Measurements from ENCODE around the gene KIF1A.

KIF1A gene

GRCh38 chr2:240819858-240820606, at the start of gene KIF1A:
Gene KIF1A, minus strand, starts transcription at chr2:240820219. Its CDS starts 22,467 bp downstream, at chr2:240797752.
- DNase-seq: peak; percentile 64

GRCh38 chr2:240869109-240869955, 49.3 kb upstream of the KIF1A start:
- no peak for DNase-seq

DNA sequence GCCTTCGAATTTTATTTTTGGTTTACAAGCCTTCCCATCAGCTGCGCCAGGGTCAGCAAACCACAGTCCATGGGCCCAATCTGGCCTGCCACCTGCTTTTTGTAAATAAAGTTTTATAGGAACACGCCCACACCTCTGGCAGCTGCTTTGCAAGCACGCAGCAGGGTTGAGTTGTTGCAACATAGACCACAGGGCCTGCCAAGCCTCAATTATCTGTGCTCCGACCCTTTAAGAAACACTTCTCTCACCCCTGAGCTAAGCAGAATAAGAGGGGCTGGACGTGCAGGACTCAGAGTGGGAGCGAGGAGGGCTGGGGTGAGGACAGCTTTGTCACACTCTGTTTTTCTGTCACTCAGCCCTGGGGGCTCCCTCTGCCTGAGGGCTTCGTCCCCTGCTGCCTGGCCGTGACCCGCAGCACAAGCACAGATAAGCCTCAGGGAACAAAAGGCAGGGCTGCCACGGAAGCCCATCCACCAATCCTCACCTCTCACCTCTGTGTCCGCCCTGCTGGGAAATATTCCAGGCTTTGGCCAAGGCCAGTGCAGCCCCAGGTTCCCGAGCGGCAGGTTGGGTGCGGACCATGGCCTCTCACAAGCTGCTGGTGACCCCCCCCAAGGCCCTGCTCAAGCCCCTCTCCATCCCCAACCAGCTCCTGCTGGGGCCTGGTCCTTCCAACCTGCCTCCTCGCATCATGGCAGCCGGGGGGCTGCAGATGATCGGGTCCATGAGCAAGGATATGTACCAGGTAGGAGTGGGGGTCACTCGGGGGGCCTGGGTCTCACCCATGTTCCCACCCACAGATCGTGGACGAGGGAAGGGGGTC, 48.5 kb upstream of the KIF1A start, which contains the start of gene AGXT:
TSS of gene AGXT (plus strand) at position 539 of the 823 bp plus-strand sequence. CDS start at position 581, 42 bp downstream.
- no peak for DNase-seq

GRCh38 chr2:240865391-240865790, 45.4 kb upstream of the KIF1A start:
- no peak for DNase-seq

DNA sequence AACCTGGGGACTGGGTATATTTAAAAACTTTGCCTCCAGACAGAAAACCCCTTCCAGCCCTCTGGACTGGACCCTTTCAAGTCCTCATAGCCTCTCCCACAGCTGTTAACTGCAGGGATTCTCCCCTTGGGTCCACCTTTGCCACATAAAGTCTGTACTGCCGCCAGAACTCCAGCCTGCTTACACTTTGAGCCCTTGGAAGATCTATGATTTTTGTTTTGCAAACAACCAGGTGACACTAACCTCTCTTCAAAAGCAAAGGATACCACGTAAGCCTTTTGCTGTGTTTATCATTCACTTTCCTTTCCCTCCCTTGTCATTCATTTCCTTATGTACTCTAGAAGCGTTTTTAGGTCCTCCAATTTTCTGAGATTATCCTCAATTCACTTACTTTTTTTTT, 44.5 kb upstream of the KIF1A start:
- no peak for DNase-seq

GRCh38 chr2:240861547-240861946, 41.5 kb upstream of the KIF1A start:
- DNase-seq: no peak

DNA sequence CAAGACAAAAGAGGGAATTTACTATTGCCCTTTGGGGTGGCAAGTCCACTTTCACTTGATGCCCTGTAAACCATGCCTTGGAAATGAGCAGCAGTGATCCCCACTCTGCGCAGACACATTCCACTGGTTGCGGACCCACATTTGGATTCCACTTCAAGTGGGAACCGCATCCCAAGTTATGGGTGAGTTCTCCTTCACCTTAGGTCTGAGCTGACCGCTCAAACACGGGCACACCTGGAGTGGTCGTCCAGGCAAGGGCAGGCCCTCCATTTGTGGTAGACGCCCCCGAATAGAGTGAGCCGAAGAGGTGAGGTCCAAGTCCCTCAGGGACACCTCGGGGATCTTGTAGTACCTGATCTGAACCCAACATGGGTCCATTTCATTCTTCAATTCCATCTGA, 38.9 kb upstream of the KIF1A start:
- no peak for DNase-seq

- no peak for DNase-seq
Measured at GRCh38 chr2:240858321-240858720, 38.3 kb upstream of the KIF1A start.

DNA sequence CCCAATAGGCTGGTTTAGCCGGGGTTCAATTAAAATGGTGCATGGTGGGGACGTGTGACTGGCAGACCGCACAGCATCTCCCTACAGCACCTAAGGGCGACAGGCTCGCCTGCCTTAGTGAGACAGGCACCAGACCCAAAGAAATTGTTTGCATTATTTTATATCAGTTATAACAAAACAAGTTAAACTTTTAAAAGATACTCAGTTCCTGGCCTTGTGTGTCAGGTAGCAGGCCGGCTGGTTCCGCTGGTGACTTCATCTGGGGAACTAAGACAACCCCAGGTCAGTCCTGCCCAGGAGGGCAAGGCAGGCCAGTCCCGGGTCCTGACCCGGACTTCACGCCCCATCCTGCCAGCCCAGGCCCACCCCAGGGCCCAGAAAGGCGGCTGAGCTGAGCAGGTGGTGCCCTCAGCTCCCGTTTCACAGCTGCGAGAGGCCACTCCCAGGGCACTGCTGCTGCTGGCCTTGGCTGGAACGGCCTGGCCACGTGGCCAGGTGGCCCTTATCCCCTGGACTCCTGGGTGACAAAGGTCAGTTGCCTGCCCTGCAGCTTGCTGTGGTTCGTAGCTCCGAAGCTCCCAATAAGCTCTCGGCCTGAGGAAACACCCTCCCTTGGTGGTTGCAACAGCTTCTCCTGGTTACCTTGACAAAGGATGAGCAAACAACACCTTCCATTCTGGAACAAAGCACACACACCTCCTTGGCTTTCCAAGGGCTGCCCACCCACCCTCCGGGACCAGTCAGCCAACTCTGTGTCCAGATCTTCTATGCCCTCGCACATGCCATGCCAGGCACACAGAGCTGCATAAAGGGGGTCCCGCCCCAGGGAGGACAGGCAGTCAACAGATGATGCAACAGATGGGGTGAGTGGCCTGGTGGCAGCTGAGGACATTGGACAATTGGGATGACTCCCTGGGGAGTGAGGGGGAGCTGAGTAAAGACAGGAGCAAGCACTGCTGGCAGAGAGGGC, 37.3 kb upstream of the KIF1A start:
- DNase-seq: no peak

- no peak for DNase-seq
Measured at GRCh38 chr2:240856151-240856980, 36.3 kb upstream of the KIF1A start.

GRCh38 chr2:240855670-240856069, 35.7 kb upstream of the KIF1A start:
- no peak for DNase-seq

GRCh38 chr2:240852671-240853314, 32.8 kb upstream of the KIF1A start:
- DNase-seq: no peak

DNA sequence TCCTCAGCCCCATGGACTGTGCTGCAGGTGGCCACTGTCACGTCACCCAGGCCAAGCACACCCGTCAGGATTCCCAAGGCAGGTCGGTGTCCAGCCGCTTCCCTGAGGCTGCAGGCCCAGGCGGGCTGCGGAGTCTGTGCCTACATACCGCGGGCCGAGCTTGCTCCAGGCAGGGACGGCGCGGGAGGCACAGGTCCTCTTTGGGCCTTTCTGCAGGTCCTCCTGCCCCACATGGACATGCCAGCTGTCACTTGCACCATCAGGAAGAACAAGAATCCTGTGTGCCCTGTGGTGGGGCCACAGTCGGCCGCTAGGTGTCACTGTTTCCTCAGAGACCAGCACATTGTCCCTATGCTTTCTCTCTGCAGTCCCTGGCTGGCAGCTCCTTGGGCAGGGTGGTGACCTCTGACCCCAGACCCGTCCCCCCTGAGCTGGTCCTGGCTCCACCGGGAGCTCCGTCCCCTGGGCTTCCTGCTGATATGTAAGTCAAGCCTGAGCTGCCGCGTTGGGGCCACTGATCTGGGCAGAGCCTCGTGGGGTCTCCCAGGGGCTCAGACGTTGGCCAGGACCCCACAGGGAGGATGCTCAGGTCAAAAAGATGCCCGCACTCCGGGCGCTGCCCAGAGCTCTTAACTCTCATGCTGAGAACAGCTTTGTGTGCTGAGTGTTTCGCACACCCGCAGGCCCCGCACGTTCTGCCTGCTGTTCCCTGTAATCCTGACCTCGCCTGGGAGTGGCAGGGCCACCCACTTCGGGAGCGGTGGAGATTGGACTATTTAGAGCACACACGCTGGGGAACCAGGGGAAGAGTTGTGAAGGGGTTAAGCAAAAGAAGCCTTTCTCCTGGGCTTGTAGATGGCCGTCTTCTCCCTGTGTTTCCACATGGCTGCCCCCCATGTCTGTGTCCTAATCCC, 31.3 kb upstream of the KIF1A start:
- DNase-seq: peak; percentile 9

DNA sequence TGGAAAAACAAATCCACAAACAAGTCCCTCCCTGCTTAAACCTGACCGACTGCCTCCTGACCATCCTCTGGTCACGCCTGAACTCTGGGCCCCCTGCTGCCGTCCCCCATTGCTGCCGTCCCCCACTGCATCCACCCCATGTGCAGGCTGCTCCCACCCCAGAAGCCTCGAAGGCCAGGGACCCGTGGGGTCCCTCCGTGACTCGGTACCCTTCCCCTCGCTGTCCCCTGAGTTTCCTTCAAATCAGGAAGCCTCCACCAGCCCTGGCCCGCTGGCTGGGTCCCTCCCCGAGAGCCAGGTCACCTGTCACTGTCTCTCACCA, 30.7 kb upstream of the KIF1A start:
- no peak for DNase-seq

GRCh38 chr2:240850026-240850425, 30.0 kb upstream of the KIF1A start:
- no peak for DNase-seq

GRCh38 chr2:240848900-240849680, 29.1 kb upstream of the KIF1A start:
- no peak for DNase-seq

DNA sequence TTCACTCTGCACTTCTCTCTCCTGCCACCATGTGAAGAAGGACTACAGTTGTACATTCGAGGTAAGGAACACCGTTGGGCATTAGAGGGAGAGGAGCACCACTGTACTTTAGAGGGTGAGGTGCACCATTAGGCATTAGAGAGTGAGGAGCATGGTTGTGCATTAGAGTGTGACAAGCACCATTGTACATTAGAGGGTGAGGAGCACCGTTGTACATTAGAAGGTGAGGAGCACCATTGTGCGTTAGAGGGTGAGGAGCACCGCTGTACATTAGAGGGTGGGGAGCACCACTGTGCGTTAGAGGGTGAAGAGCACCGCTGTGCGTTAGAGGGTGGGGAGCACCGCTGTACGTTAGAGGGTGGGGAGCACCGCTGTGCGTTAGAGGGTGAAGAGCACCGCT, 27.8 kb upstream of the KIF1A start:
- no peak for DNase-seq

- DNase-seq: no peak
Measured at GRCh38 chr2:240846873-240847595, 27.0 kb upstream of the KIF1A start.

All from NCI-H1436 treated with DMSO at 0.1 percent for 48 hours (cell line).